Measurements from ENCODE around the gene CCNL2.
A peak's percentile ranks its signal among the peaks of the same experiment; 100 is the strongest.
"Not testable (repeated sequence)": the region's sequence is repeated elsewhere in the genome, so short reads cannot be mapped to it uniquely, and the experiment has no call there.

CCNL2 gene

GRCh38 chr1:1374589-1374928, 24.6 kb downstream of the CCNL2 start:
- DNase-seq (ENCODE audit: low read depth in 3 of 3, low spot score in 1 of 3) = no peak

- no peak for DNase-seq (ENCODE audit: low read depth in 3 of 3, low spot score in 1 of 3)
Observed at GRCh38 chr1:1373815-1374588, 25.1 kb downstream of the CCNL2 start.

GRCh38 chr1:1373051-1373814, 25.9 kb downstream of the CCNL2 start:
- DNase-seq (ENCODE audit: low read depth in 3 of 3, low spot score in 1 of 3) = no peak

GRCh38 chr1:1371746-1372711, 27.1 kb downstream of the CCNL2 start:
- DNase-seq (ENCODE audit: low read depth in 3 of 3, low spot score in 1 of 3) = peak; percentile 36 to 76 (median 57)

- peak in 1 of 3 donors; percentile 26 for DNase-seq (ENCODE audit: low read depth in 3 of 3, low spot score in 1 of 3)
Observed at GRCh38 chr1:1371364-1371745, 27.8 kb downstream of the CCNL2 start.

- no peak for DNase-seq (ENCODE audit: low read depth in 3 of 3, low spot score in 1 of 3)
Observed at GRCh38 chr1:1370771-1371300, 28.3 kb downstream of the CCNL2 start.

GRCh38 chr1:1370094-1370493, 29.0 kb downstream of the CCNL2 start:
- DNase-seq (ENCODE audit: low read depth in 3 of 3, low spot score in 1 of 3) = not testable (repeated sequence)

- no peak for DNase-seq (ENCODE audit: low read depth in 3 of 3, low spot score in 1 of 3)
Observed at GRCh38 chr1:1367315-1367714, 31.8 kb downstream of the CCNL2 start.

- DNase-seq (ENCODE audit: low read depth in 3 of 3, low spot score in 1 of 3) = no peak
Observed at GRCh38 chr1:1366699-1367066, 32.5 kb downstream of the CCNL2 start.

GRCh38 chr1:1365875-1366698, 33.0 kb downstream of the CCNL2 start:
- no peak for DNase-seq (ENCODE audit: low read depth in 3 of 3, low spot score in 1 of 3)

- no peak for DNase-seq (ENCODE audit: low read depth in 3 of 3, low spot score in 1 of 3)
Observed at GRCh38 chr1:1364266-1364665, 34.9 kb downstream of the CCNL2 start.

GRCh38 chr1:1361982-1362423, 37.1 kb downstream of the CCNL2 start:
- no peak for DNase-seq (ENCODE audit: low read depth in 3 of 3, low spot score in 1 of 3)

GRCh38 chr1:1361233-1361981, 37.7 kb downstream of the CCNL2 start:
- no peak for DNase-seq (ENCODE audit: low read depth in 3 of 3, low spot score in 1 of 3)

GRCh38 chr1:1360506-1361169, 38.5 kb downstream of the CCNL2 start:
- no peak for DNase-seq (ENCODE audit: low read depth in 3 of 3, low spot score in 1 of 3)

- no peak for DNase-seq (ENCODE audit: low read depth in 3 of 3, low spot score in 1 of 3)
Observed at GRCh38 chr1:1359664-1360468, 39.3 kb downstream of the CCNL2 start.

- DNase-seq (ENCODE audit: low read depth in 3 of 3, low spot score in 1 of 3) = no peak
Observed at GRCh38 chr1:1359308-1359663, 39.8 kb downstream of the CCNL2 start.

- no peak for DNase-seq (ENCODE audit: low read depth in 3 of 3, low spot score in 1 of 3)
Observed at GRCh38 chr1:1358433-1359271, 40.5 kb downstream of the CCNL2 start, which contains the start of gene MXRA8. TSS of gene MXRA8 (minus strand) at chr1:1358555. CDS start at chr1:1358504, 51 bp downstream.
